ENCODE results near the gene OR11H7.
"Not testable (repeated sequence)": the region's sequence is repeated elsewhere in the genome, so short reads cannot be mapped to it uniquely, and the experiment has no call there.

The OR11H7 gene

DNA sequence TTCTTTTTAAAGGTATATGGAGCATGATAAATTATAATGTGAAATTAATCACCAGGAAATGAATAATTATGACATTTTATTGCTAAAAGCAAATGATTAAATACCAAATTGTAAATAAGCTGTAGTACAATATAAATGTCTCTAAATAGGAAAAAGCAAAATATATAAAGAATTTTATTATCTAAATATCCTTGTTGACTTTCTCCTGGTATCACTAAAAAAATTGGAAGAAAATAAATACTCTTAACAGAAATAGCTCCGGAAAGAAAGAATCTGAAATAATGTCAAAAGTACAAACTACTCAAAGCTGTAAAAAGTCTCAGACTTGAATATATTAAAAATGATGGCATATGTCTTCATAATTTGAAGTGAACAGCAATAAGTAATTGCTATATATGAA, at the start of gene OR11H7:
Gene OR11H7, plus strand, starts transcription at position 301 of the 400 bp plus-strand sequence.
- DNase-seq, result no peak

DNA sequence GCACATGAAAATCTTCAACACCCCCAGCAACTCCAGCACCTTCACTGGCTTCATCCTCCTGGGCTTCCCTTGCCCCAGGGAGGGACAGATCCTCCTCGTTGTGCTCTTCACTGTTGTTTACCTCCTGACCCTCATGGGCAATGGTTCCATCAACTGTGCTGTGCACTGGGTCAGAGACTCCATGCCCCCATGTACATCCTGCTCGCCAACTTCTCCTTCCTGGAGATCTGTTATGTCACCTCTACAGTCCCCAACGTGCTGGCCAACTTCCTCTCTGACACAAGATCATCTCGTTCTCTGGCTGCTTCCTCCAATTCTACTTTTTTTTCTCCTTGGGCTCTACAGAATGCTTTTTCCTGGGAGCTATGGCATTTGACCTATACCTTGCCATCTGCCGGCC, 49.6 kb upstream of the OR11H7 start:
- no peak for DNase-seq

DNA sequence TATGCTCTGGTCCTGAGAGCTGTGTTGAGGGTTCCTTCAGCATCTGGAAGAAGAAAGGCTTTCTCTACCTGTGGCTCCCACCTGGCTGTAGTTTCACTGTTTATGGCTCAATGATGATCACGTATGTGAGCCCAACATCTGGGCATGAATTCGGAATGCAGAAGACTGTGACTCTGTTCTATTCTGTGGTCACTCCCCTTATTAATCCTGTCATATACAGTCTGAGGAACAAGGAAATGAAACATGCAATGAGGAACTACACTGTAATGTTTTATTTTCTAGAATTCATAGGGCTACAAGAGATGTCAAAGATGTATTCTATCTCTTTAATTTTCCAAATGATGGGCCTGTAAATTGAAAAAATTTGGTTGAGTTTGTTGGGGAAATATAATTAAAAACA, 48.9 kb upstream of the OR11H7 start:
- no peak for DNase-seq

DNA sequence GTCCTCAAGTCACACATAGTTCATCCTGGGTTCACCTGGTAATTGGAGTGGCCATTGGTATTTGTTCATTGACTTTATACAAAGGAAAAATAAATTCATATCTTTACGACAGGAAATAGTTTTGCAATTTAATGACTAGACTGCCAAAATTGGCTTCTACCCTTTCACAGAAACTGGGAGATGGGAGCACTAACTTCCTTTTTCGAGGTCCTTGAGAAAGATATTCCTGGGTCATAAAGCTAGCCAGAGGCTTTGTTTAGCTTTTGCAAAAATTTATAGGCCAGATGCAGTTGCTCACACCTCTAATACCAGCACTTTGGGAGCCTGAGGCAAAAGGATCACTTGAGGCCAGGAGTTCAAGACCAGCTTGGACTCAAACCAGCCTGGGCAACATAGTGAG, 48.3 kb upstream of the OR11H7 start:
- DNase-seq, result no peak

DNA sequence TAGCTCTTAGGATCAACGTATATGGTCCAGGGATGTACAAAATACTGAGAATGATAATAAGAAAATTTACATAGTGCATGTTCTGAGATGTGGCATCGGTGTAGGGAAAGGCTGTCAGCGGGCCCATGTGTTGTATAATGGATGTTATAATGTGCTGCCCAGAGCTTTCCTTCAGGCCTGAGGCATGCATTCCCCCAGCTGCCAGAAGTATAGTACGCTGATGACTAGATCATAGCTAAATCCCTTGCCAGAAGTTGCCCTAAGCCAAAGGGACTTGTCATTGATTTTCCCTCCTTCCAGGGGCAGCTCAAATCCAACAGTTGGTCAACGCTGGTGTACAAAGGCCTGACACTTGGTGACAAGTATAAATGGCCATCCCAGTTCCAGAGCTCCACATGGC, 44.6 kb upstream of the OR11H7 start:
- DNase-seq, result no peak

DNA sequence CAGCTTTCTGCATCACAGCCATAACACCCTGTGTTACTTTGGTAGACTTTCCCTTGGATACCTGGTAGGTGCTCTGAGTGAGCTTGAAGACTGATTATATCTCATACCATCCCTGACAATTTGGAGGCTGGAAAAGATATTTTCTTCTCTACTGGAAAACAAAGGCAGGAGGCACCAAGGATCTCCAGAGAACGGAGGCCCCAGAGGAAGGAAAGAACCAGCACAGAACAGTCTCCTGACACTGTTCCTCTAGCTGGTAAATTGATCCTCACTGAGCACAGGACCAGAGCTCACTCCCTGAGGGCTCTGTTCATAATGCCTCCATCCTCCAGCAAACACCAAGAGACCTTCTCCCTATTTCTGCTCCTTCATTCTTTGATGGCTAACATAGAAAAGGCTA, 38.2 kb upstream of the OR11H7 start, which contains the start of gene OR11G2:
Gene OR11G2, plus strand, starts transcription at position 301 of the 400 bp plus-strand sequence. CDS start 6,542 bp downstream, outside the sequence.
- no peak for DNase-seq

DNA sequence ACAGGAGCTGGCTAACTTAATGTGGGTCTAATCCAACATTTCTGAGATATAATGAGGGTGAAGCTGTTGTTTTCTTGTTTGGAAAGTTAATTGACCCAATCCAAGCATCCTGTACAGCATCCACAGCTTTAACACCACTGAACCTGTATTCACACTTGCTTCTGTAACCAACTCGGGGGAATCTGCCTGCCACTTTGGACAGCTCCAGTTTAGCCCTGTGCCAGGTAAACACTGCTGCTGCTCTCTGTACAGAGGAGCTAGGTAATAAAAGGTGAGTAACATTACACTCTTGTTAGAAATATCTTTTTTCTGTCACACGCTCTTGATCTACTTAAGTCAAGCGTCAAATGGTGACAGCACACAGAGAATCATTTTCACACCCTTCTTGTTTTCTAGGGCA, 37.4 kb upstream of the OR11H7 start:
- DNase-seq, result no peak

DNA sequence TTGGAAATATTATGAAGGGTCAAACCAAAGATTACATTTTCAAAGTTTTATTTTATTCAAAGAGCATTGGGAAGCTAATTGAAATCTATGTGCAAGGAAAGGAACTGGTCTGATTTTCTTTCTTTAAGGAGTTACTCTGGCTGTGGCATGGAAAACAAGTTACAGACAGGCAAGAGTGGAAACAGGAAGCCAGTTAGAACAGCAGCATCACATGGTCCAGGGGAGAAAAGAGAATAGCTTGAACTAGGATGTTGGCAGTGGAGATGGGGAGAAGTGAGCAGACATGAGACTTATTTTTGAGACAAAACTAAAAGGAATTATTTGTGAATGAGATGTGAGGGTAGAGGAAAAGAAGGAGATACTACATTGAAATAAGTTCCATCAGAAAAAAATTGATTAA, 34.7 kb upstream of the OR11H7 start:
- no peak for DNase-seq

DNA sequence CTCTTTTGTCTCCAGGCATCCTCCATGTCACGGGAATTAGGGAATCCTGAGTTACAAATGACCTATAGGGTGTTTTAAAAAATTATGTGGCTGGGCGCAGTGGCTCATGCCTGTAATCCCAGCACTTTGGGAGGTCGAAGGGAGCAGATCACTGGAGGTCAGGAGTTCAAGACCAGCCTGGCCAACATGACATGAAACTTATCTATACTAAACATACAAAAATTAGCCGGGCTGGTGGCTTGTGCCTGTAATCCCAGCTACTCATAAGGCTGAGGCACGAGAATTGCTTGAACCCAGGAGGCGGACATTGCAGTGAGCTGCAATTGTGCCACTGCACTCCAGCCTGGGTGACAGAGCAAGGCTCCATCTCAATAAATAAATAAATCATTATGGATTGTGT, 33.6 kb upstream of the OR11H7 start:
- DNase-seq, result not testable (repeated sequence)

DNA sequence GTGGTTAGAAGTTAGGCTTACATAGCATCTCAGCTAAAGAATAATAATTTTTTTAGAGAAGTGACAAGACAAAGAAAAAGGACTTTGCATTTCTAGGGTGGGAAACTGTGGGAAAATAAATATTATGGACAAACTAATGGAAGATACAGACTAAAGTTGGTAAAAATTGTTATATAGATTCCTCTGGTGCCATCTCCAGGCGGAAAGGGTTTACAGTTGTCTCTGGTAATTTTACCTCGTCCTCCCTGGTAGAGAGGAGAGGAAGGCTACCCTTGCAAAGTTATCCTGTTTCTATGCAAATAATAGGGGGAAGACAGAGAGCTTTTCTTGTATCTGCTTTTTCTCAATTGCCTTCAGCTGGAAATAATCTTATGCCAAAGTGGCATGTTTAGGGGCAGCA, 32.9 kb upstream of the OR11H7 start:
- no peak for DNase-seq

DNA sequence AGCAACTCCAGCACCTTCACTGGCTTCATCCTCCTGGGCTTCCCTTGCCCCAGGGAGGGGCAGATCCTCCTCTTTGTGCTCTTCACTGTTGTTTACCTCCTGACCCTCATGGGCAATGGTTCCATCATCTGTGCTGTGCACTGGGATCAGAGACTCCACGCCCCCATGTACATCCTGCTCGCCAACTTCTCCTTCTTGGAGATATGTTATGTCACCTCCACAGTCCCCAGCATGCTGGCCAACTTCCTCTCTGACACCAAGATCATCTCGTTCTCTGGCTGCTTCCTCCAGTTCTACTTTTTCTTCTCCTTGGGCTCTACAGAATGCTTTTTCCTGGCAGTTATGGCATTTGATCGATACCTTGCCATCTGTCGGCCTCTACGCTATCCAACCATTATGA, 31.3 kb upstream of the OR11H7 start:
- DNase-seq, result no peak

DNA sequence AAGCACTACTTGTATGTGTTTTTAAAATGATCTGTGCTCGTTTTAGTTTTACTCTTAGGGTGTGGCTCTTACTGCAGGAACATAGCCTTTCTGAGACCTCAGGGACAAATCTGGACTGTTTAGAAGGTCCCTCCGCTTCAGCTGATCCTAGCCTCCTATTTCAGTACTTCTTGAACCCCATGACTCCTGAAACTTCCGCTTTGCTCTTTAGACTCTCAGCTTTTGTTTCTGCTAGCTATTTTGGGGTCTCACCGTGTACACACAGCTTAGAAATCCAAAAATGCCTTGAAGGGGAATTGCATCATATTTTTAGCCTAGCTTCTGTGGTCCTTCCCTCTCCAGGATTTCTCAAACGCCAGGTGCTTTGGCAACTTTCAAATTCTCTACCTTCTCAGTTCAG, 29.8 kb upstream of the OR11H7 start:
- no peak for DNase-seq

DNA sequence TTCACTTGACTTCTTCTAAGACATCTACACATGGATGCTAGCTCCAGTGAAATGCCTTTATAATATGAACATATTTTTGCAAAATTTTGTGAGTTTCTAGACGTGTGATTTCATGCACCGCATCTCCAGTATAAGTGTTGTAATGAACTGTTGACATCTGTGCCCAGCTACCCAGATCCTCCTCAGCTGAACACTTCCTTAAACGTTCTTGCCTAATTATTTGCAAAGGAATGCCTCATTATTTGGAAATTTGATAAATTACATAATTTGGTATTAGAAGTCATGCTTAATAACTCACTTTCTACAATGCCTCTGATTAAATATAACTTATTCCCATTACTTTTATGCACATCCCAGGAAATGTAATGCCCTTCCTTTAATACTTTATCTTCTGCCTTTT, 24.1 kb upstream of the OR11H7 start:
- no peak for DNase-seq

DNA sequence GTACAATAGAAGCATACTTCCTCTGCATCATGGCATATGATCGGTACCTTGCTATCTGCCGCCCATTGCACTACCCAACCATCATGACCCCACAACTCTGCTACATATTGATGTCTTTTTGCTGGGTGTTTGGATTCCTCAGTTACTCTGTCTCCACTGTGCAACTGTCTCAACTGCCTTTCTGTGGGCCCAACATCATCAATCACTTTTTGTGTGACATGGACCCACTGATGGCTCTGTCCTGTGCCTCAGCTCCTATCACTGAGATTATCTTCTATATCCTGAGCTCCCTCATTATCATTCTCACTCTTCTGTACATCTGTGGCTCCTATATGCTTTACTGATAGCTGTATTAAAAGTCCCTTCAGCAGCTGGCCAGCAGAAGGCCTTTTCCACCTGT, 19.2 kb upstream of the OR11H7 start:
- DNase-seq, result no peak

DNA sequence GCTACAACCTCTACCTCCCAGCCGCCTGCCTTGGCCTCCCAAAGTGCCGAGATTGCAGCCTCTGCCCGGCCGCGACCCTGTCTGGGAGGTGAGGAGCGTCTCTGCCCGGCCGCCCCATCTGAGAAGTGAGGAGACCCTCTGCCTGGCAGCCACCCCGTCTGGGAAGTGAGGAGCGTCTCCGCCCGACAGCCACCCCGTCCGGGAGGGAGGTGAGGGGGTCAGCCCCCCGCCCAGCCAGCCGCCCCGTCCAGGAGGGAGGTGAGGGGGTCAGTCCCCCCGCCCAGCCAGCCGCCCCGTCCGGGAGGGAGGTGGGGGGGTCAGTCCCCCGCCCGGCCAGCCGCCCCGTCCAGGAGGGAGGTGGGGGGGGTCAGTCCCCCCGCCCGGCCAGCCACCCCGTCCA, 16.4 kb upstream of the OR11H7 start:
- DNase-seq, result not testable (repeated sequence)

DNA sequence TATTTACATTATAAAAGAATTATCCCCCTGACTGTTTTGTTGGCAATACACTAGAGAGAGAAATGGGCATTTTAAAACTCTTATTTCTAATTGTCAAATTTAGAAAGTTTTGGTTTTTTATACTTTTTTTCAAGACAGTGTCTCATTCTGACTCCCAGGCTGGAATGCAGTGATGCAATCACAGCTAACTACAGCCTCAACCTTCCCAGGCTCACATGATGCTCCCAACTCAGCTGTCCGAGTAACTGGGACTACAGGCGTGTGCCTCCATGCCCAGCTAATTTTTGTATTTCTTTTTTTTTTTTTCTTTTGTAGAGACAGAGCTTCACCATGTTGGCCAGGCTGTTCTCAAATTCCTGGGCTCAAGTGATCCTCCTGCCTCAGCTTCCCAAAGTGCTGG, 13.6 kb upstream of the OR11H7 start:
- no peak for DNase-seq

DNA sequence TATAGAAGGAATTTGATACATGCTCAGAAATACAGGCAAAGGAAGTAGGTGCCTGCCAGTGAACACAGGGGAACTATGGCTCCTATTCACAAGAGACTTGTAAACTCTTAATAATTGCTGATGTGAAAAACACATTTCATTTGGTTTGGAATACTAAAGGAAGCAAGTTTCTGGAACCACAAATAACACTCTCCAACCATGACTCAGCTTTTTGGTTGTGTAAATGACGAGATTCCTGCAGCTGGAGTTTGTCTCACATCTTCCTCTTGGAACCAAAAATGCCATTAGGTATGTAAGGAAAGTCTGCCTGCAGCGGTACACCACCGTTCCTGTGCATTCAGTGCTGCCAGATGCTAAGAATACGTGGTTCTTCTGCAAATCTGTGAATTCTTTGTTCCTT, 9.7 kb upstream of the OR11H7 start:
- no peak for DNase-seq

DNA sequence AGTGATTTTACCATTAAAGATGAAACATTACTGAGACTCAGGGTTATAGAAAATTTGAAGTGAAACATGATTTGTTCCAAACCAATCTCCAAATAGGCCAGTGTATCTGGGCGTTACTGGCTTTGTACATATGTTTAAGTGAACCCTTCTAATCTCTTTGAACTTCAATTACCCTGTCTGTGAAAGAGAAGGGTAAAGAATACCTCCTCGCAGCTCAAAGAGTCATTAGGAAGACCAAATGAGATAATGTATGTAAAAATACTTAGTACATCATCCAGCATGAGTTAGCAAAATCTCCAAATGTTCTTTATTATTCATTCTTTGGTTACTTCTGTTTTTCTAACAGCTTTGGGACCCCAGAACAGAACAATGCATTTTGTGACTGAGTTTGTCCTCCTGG, 5.4 kb upstream of the OR11H7 start, which contains the start of gene OR11H6:
Gene OR11H6, plus strand, starts transcription at position 301 of the 400 bp plus-strand sequence. Its CDS starts 0 bp downstream, at position 301.
- no peak for DNase-seq

DNA sequence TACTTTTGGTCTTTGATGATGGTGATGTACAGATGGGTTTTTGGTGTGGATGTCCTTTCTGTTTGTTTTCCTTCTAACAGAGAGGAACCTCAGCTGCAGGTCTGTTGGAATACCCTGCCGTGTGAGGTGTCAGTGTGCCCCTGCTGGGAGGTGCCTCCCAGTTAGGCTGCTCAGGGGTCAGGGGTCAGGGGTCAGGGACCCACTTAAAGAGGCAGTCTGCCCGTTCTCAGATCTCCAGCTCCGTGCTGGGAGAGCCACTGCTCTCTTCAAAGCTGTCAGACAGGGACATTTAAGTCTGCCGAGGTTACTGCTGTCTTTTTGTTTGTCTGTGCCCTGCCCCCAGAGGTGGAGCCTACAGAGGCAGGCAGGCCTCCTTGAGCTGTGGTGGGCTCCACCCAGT, 6.6 kb downstream of the OR11H7 start:
- DNase-seq, result not testable (repeated sequence)

DNA sequence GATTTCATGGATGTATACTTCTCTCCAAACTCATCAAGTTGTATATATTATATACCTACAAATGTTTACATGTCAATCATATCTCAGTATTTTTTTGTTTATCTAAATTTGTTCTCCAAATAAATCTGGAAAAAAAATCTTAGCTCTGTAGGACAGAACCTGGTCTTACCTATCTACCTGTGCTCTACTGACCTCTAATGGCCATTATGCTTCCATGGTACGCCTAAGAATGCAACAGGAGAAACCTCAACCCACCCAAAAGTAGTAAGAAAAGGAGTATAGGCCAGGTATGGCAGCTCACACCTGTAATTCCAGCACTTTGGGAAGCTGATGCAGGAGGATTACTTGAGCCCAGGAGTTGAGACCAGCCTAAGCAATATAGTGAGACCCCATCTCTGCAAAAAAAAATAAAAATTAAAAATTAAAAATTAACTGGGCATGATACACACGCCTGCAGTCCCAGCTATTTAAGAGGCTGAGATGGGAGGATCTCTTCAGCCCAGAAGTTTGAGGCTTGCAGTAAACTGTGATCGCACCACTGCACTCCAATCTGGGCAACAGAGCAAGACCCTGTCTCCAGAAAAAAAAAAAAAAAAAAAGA, 19.0 kb downstream of the OR11H7 start:
- DNase-seq, result no peak

DNA sequence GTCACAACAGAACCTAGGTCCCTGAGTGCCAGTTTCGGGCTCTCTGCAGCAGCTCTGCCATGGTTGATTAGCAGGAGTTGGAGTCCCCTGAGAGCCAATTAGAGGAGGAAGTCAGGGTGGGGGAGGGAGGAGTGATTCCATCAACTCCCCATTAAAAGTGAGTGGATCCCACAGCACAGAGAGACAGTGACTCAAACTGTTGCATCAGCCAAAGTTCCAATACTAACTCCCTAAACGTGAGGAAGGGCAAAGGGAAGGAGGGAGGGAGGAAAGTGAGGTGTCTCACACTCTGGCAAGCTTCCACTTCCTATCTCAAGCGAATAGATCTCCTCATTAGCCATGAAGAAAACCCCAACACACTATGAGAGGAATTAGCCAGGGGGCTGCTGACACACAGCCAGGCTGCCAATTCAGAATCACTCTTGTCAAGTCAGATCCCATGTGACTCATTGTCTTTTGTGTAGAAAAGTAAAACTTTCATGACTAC, 33.9 kb downstream of the OR11H7 start:
- DNase-seq, result peak; percentile 4

DNA sequence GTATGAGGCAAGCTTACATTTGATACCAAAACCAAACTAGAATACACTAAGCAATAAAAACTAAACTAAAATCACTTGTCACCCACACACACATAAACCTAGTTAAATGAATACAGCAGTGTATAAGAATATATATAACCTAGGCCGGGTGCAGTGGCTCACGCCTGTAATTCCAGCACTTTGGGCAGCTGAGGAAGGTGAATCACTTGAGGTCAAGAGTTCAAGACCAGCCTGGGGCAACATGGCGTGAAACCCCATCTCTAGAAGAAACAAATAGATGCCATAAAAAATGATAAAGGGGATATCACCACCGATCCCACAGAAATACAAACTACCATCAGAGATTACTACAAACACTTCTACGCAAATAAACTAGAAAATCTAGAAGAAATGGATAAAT, 35.6 kb downstream of the OR11H7 start:
- not testable (repeated sequence) for DNase-seq

DNA sequence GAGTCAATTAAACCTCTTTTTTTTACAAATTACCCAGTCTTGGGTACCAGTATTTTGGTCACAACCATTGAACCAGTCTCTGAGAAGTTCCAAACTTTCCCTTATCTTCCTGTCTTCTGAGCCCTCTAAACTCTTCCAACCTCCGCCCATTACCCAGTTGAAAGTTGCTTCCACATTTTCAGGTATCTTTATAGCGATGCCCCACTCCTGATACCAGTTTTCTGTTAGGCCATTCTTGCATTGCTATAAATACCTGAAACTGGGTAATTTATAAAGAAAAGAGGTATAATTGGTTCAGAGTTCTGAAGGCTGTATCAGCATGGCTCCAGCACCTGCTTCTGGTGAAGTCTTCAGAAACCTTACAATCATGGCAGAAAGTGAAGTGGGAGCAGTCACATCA, 45.3 kb downstream of the OR11H7 start:
- no peak for DNase-seq

DNA sequence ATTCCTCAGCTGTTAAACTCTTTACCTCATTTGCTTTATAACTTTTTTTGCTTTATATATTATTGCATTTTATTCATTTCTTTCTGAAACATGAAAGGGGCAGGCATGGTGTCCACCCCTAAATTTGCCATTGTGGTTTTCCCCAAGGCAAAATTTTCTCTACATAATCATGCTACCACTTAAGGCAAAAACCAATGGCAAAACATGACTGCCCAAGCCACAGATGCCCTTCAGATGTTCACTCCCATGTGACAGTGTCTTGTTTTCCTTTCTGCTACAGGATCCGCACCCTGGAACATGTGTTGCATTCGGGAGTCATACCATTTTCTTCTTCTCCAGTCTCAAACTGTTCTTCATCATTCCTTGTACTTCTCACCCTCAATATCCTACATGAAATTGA, 48.6 kb downstream of the OR11H7 start:
- no peak for DNase-seq

DNA sequence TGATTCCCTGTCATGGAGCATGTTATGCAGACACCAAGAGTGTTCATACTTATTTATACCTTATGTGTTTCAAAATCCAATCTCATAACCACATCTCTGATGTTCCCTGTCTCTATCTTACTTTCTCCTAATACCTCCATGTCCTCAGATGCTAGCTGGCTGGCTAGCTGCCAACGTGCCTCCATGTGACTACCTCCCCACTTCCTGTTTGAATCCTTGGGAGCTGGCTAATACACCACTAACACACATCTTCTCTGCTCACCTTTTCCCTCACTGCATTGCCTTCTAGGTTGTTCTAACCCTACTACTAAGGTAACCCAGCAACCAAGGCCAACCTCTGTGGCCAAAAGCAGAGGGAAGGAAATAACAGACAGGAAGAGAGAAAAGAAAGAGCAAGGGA, 49.6 kb downstream of the OR11H7 start:
- no peak for DNase-seq
